Keratinocyte (primary cell): Measurements from ENCODE around the gene TLN1. TPM values are rescaled to one million over a fixed set of nuclear protein-coding genes. Genes with fewer than 3 reads are reported as not detected.

Experiments used
- DNase-seq: peaks from one replicate; pipeline ENCODE4 v3.0.0-alpha.2; 2011; ENCODE audit warnings: low read depth, missing footprints, low spot score
- FAIRE-seq: peaks from 2 replicates; lab custom pipeline; 2011; peaks lifted over from hg19 to GRCh38; lab: Jason Lieb, UNC
- H2AFZ ChIP-seq: 2 replicates; pipeline ENCODE4 v1.6.0; 2012; ENCODE audit warnings: low read length, control low read depth, inconsistent platforms; ENCODE audit not compliant: control insufficient read depth
- H3K27ac ChIP-seq: 2 replicates; pipeline ENCODE4 v1.5.1; 2011; ENCODE audit warnings: low read length; ENCODE audit not compliant: control insufficient read depth, insufficient read depth
- H3K27me3 ChIP-seq: 3 replicates; pipeline ENCODE4 v1.6.0; 2011; ENCODE audit warnings: low read length; ENCODE audit not compliant: control insufficient read depth, insufficient read depth; ENCODE audit errors: extremely low read depth
- H3K36me3 ChIP-seq, 2 experiments: 2 replicates in 1 of 2; 3 replicates in 1 of 2; pipeline ENCODE4 v1.5.1; 2011; ENCODE audit warnings: low read length in 2 of 2, mild to moderate bottlenecking in 1 of 2; ENCODE audit not compliant: control insufficient read depth in 2 of 2, insufficient read depth in 2 of 2; ENCODE audit errors: extremely low read depth in 1 of 2
- H3K4me1 ChIP-seq: 3 replicates; pipeline ENCODE4 v1.5.1; 2011; ENCODE audit warnings: low read length; ENCODE audit not compliant: control insufficient read depth, insufficient read depth; ENCODE audit errors: extremely low read depth
- H3K4me2 ChIP-seq: 3 replicates; pipeline ENCODE4 v1.6.0; 2011; ENCODE audit warnings: low read depth, low read length; ENCODE audit not compliant: control insufficient read depth, insufficient read depth; ENCODE audit errors: extremely low read depth
- H3K4me3 ChIP-seq, 3 experiments: fragments of 200-600 bp in 1 of 3; sonication (generic) in 1 of 3; 2 replicates in 2 of 3; 3 replicates in 1 of 3; pipeline ENCODE4 v1.5.1; 2011 to 2016; ENCODE audit warnings: low read length in 3 of 3, mild to moderate bottlenecking in 3 of 3, control low read depth in 2 of 3, inconsistent platforms in 1 of 3, low read depth in 1 of 3, mixed read lengths in 1 of 3, mixed run types in 1 of 3, moderate library complexity in 1 of 3; ENCODE audit not compliant: control insufficient read depth in 2 of 3, insufficient read depth in 2 of 3; ENCODE audit errors: extremely low read depth in 1 of 3
- H3K79me2 ChIP-seq: 2 replicates; pipeline ENCODE4 v1.6.0; 2012; ENCODE audit warnings: low read length; ENCODE audit not compliant: control insufficient read depth, insufficient read depth
- H3K9ac ChIP-seq: 3 replicates; pipeline ENCODE4 v1.6.0; 2011; ENCODE audit warnings: low read length; ENCODE audit not compliant: control insufficient read depth, insufficient read depth; ENCODE audit errors: extremely low read depth
- H3K9me1 ChIP-seq: 3 replicates; pipeline ENCODE4 v1.6.0; 2011; ENCODE audit warnings: low read length; ENCODE audit not compliant: control insufficient read depth, insufficient read depth; ENCODE audit errors: extremely low read depth
- H3K9me3 ChIP-seq: 2 replicates; pipeline ENCODE4 v1.5.1; 2012; ENCODE audit warnings: low read depth, low read length; ENCODE audit not compliant: control insufficient read depth
- H4K20me1 ChIP-seq: 3 replicates; pipeline ENCODE4 v1.6.0; 2011; ENCODE audit warnings: low read length; ENCODE audit not compliant: control insufficient read depth, insufficient read depth; ENCODE audit errors: extremely low read depth
- EZH2 ChIP-seq: IDR thresholded peaks from one replicate; pipeline ENCODE4 v1.6.1; 2012; ENCODE audit warnings: inconsistent platforms, mild to moderate bottlenecking, low read length, moderate library complexity
- dilution Hi-C: fragments of 300-500 bp; cut with MboI; formaldehyde crosslinking; loops from one replicate; pipeline ENCODE4 v1.7.0; 2020; ENCODE audit warnings: low sequenced_read_pairs; ENCODE audit not compliant: extremely low pct_ligation_motif_present
- polyA plus RNA-seq, 5 experiments: library from polyadenylated mRNA; depleted of rRNA in 3 of 5; stranded (reverse) in 3 of 5; stranded (forward) in 1 of 5; unstranded in 1 of 5; fragments of >200 nt; gene quantifications; 1 replicate in 1 of 5; 2 replicates in 3 of 5; 3 replicates in 1 of 5; pipeline versions ENCODE4 v1.2.1 to v1.2.3, GENCODE V29; 2011 to 2012; ENCODE audit warnings: missing spikeins in 2 of 5, low read depth in 1 of 5, low replicate concordance in 1 of 5
- TF ChIP-seq, protein P1 (sequence below), 3 experiments: IDR thresholded peaks in 1 of 3; conservative IDR thresholded peaks in 1 of 3; optimal IDR thresholded peaks in 1 of 3; 2 replicates in 2 of 3; 3 replicates in 1 of 3; pipeline versions ENCODE3 to v1.5.1; 2011; ENCODE audit warnings: low read length in 3 of 3, mild to moderate bottlenecking in 3 of 3, moderate library complexity in 2 of 3, control low read depth in 1 of 3, inconsistent platforms in 1 of 3; ENCODE audit not compliant: insufficient read depth in 2 of 3; ENCODE audit errors: extremely low read depth in 1 of 3

TLN1 gene
- polyA plus RNA-seq, 1 donor (not counting 4 experiments of a cell fraction or from before 2014, with no cell fraction given) = 53.0 TPM

DNA sequence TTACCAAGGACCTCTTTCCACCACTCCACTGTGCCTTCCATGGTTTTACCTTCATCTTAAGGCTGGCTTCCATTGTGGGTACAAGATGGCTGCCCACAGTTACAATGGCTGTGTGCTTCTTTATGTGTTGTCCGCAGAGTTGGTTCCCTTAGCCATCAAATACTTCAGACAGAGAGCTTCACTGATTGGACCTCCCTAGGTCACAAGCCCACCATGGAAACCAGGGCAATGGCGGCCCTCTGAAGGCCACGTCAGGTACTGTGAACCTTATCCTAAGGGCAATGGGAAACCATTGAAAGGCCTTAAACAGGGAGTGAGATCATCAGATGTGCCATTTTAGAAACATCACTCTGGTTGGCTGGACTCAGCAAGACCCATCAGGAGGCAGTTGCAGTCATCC lies 64.1 kb downstream of the TLN1 start:
- DNase-seq (no peak), FAIRE-seq (no peak)
- H3K4me1 ChIP-seq = peaks cover 17% of the 10 kb centered on the region
- dilution Hi-C loops = no loop called here
- no peaks in the 10 kb centered on the region for H3K27me3 ChIP-seq
- TF ChIP-seq, protein P1, sequence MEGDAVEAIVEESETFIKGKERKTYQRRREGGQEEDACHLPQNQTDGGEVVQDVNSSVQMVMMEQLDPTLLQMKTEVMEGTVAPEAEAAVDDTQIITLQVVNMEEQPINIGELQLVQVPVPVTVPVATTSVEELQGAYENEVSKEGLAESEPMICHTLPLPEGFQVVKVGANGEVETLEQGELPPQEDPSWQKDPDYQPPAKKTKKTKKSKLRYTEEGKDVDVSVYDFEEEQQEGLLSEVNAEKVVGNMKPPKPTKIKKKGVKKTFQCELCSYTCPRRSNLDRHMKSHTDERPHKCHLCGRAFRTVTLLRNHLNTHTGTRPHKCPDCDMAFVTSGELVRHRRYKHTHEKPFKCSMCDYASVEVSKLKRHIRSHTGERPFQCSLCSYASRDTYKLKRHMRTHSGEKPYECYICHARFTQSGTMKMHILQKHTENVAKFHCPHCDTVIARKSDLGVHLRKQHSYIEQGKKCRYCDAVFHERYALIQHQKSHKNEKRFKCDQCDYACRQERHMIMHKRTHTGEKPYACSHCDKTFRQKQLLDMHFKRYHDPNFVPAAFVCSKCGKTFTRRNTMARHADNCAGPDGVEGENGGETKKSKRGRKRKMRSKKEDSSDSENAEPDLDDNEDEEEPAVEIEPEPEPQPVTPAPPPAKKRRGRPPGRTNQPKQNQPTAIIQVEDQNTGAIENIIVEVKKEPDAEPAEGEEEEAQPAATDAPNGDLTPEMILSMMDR (optimal IDR thresholded peaks at IDR 0.05 in 1 of 3, IDR thresholded peaks at IDR 0.05 in 1 of 3, conservative IDR thresholded peaks at IDR 0.05 in 1 of 3; ENCODE audit: extremely low read depth in 1 of 3, insufficient read depth in 2 of 3, low read length in 3 of 3) = no peak
- TF ChIP-seq EZH2 = no peak
- H3K9me3 ChIP-seq = no peaks in the 10 kb centered on the region
- H3K36me3 ChIP-seq = peaks cover 0 to 3% of the 10 kb centered on the region in 2 experiments
- no peak overlapping the region for H3K4me3 ChIP-seq
- H3K4me2 ChIP-seq = no peak overlapping the region
- no peaks in the 10 kb centered on the region for H3K79me2 ChIP-seq
- H2AFZ ChIP-seq = no peak overlapping the region
- no peak overlapping the region for H3K27ac ChIP-seq
- H3K9ac ChIP-seq = no peak overlapping the region
- H3K9me1 ChIP-seq = no peaks in the 10 kb centered on the region
- H4K20me1 ChIP-seq = no peaks in the 10 kb centered on the region

DNA sequence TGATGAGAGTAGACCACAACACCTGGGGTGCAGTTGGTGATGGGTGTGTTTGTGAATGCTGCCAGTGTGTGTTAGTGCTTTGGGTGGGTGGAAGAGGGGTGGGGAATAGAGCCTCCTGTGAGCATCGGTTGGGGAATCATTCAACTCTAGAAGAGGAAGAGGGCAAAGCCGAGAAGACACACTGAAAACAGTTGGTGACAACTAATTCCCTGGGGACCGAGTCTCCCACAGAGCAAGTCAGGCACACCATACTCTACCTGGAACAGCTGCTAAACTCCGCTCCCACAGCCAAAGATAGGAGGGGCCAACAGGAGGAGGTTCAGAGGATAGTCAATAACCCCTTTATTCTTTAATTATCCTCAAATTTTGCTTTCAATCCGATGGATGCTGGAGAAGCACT lies 65.4 kb downstream of the TLN1 start:
- Histone ChIP-seq H3K9me1 (no peaks in the 10 kb centered on the region), H3K79me2 (no peaks in the 10 kb centered on the region), H3K36me3 (peaks cover 0 to 12% of the 10 kb centered on the region in 2 experiments), H3K27ac (no peak overlapping the region), H3K9ac (no peak overlapping the region), H4K20me1 (no peaks in the 10 kb centered on the region), H3K27me3 (no peaks in the 10 kb centered on the region), H2AFZ (no peak overlapping the region), H3K4me1 (peaks cover 17% of the 10 kb centered on the region), H3K9me3 (no peaks in the 10 kb centered on the region), H3K4me2 (no peak overlapping the region), H3K4me3 (no peak overlapping the region)
- dilution Hi-C loops = no loop called here
- DNase-seq = no peak
- TF ChIP-seq EZH2 = no peak
- TF ChIP-seq, protein P1 (optimal IDR thresholded peaks at IDR 0.05 in 1 of 3, IDR thresholded peaks at IDR 0.05 in 1 of 3, conservative IDR thresholded peaks at IDR 0.05 in 1 of 3; ENCODE audit: extremely low read depth in 1 of 3, insufficient read depth in 2 of 3, low read length in 3 of 3) = no peak
- FAIRE-seq = no peak
